Cardiac muscle cell (in vitro differentiated cells and primary cell): ENCODE data around the gene FAM117A. TPM values are rescaled to one million over a fixed set of nuclear protein-coding genes. Genes with fewer than 3 reads are reported as not detected.
A peak's percentile ranks its signal among the peaks of the same experiment; 100 is the strongest.

Source experiments
- DNase-seq, 2 donors: peaks; one replicate each; pipeline versions ENCODE4 v3.0.0 to v3.0.0-alpha.2; 2010 to 2017; ENCODE audit warnings: low read depth in 1 of 2, low spot score in 1 of 2
- H3K27ac ChIP-seq: fragments of 200-600 bp; sonication (generic); 2 replicates; pipeline ENCODE4 v1.5.1; 2016
- H3K27me3 ChIP-seq: fragments of 200-600 bp; sonication (generic); 2 replicates; pipeline ENCODE4 v1.6.0; 2016; ENCODE audit warnings: control low read depth
- H3K36me3 ChIP-seq: fragments of 200-600 bp; sonication (generic); 2 replicates; pipeline ENCODE4 v1.5.1; 2016; ENCODE audit warnings: control low read depth
- H3K4me1 ChIP-seq: fragments of 200-600 bp; sonication (generic); 2 replicates; pipeline ENCODE4 v1.8.1; 2017; ENCODE audit warnings: low read depth, mild to moderate bottlenecking, mixed run types
- H3K4me3 ChIP-seq: fragments of 200-600 bp; sonication (generic); 2 replicates; pipeline ENCODE4 v1.5.1; 2016; ENCODE audit warnings: mild to moderate bottlenecking
- H3K9me3 ChIP-seq: fragments of 200-600 bp; sonication (generic); 2 replicates; pipeline ENCODE4 v1.5.1; 2017; ENCODE audit warnings: low read depth, mild to moderate bottlenecking, control low read depth
- polyA plus RNA-seq: library from polyadenylated mRNA; unstranded; fragments of >200 nt; fragmentation: Nextera tagmentation; extraction: Ambion mirVana; gene quantifications from 2 replicates; pipeline ENCODE4 v1.2.1, GENCODE V29; 2016
- total RNA-seq: library from RNA; depleted of rRNA; stranded (reverse); fragments of >200 nt; gene quantifications from 2 replicates; pipeline ENCODE4 v1.2.3, GENCODE V29; 2016
- TF ChIP-seq, protein P1 (sequence below): IDR thresholded peaks from 2 replicates; pipeline ENCODE4 v1.5.1; 2012; ENCODE audit warnings: low read depth, mild to moderate bottlenecking, low read length

The FAM117A gene
- total and polyA plus RNA-seq, 2 experiments from 2014 or later: 21.8 to 30.9 TPM

DNA sequence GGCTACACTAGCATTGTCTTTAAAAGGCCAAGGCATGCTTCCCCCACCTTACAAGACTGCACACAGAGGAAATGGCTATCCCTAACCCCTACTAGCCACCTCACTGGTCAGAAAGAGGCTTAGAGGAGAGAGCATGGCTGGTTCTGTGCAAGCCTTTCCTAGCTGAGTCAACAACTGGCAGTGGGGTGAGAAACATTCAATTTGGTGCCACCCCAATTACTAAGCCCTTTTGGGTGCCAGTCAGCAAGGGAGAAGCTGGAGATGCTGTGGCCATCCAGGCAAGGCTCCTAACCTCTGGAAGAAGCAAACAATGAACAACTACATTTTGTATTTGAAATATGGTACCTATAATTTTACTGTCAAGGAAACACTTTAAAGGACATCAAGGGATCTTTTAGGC is 19.9 kb upstream of the FAM117A start:
- peak overlapping the region; percentile 24 for H3K27ac ChIP-seq
- H3K9me3 ChIP-seq: no peaks in the 10 kb centered on the region
- H3K4me3 ChIP-seq: no peak overlapping the region
- H3K4me1 ChIP-seq: peaks cover 9% of the 10 kb centered on the region
- no peaks in the 10 kb centered on the region for H3K27me3 ChIP-seq
- H3K36me3 ChIP-seq: no peaks in the 10 kb centered on the region
- no peak for DNase-seq
- TF ChIP-seq, protein P1, sequence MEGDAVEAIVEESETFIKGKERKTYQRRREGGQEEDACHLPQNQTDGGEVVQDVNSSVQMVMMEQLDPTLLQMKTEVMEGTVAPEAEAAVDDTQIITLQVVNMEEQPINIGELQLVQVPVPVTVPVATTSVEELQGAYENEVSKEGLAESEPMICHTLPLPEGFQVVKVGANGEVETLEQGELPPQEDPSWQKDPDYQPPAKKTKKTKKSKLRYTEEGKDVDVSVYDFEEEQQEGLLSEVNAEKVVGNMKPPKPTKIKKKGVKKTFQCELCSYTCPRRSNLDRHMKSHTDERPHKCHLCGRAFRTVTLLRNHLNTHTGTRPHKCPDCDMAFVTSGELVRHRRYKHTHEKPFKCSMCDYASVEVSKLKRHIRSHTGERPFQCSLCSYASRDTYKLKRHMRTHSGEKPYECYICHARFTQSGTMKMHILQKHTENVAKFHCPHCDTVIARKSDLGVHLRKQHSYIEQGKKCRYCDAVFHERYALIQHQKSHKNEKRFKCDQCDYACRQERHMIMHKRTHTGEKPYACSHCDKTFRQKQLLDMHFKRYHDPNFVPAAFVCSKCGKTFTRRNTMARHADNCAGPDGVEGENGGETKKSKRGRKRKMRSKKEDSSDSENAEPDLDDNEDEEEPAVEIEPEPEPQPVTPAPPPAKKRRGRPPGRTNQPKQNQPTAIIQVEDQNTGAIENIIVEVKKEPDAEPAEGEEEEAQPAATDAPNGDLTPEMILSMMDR: no peak

DNA sequence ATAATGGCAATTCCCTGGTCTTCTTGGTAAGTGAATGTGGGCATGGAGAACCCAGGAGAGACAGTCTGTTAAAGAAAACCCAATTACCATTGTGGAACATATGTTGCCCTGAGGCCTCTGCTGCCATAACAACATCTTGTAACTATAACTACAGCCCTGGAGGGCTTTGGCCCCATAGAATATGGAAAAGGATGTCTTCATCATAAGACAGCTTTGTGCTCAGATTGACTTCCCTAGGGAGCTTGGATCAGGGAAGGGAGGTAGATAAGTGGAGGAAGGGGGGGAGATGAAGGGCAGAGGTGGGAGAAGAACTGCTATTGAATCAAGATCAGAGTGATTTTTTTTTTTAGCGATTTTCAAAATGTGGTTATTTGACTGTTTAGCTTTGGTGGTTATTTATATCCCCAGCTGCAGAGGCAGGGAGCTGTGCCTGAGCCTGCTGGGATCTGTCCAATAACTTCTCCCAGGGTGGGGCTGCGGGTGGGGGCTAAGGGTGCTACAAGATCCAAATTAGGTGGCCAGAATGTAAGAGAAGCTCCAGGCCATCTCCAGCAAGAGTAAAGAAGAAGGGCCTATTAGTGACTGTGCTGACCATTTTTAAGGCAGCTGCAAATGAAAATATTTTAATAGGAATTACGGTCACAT is 19.3 kb upstream of the FAM117A start:
- Histone ChIP-seq H3K27ac (no peak overlapping the region), H3K4me3 (no peak overlapping the region)
- TF ChIP-seq, protein P1: no peak

DNA sequence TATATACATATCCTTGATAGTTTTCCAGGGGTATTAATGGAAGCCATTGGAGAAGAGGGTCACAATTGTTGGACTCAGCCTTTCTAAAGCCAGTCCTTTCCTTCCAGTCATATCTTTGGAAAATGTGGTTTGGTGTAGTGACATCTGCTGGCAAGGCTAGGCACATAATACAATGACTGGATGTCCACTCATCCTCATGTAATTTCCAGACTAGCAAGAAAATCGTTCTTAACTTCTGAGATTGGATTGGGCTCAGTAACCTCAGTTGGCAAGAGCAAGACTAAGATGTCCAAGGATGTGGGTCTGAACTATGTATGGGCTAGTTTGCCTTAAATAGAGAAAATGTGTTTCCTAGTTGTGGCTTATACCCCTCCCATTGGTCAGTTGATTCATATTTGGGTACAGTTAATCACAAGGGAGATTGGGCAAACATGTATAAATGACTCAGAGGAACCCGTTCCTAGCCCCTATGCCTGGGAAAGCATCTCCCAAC is 15.9 kb upstream of the FAM117A start:
- no peak overlapping the region for H3K4me3 ChIP-seq
- H3K36me3 ChIP-seq: no peaks in the 10 kb centered on the region
- peaks cover 9% of the 10 kb centered on the region for H3K4me1 ChIP-seq
- no peak overlapping the region for H3K27ac ChIP-seq
- H3K9me3 ChIP-seq: no peaks in the 10 kb centered on the region
- peak; percentile 47 to 89 for DNase-seq
- no peaks in the 10 kb centered on the region for H3K27me3 ChIP-seq
- TF ChIP-seq, protein P1: peak; percentile 69

More for the DNA sequence above, 19.3 kb upstream of the FAM117A start:
- Histone ChIP-seq H3K4me1 (peaks cover 9% of the 10 kb centered on the region), H3K27me3 (no peaks in the 10 kb centered on the region), H3K36me3 (no peaks in the 10 kb centered on the region), H3K9me3 (no peaks in the 10 kb centered on the region)
- DNase-seq: no peak

DNA sequence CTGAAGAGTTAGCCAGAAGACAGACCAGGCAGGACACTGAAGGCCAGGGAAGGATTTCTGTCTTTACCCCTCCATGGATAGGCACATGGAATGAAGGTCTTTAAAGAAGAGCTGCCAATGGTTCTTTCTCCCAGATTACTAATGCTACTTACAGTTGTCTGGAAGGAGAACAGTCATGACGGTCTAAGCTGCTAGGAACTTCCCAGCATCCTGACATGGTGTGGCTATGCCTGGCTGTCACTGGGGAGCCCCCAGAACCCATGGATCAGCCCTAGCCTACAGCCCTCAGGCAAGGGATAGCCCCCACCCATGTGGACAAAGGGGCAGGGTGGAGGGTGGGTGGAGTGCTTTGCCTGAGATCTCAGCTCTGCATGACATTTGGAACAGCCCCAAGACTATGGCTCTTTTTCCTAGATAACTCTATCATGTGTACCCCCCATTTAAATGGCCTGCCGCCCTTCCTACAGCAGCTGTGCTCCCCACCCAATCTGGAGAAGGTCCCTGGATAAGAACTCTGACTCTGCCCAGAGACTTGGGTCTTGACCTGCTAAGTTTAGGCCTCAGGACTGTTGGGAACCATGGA is 15.3 kb upstream of the FAM117A start:
- DNase-seq: no peak
- Histone ChIP-seq H3K9me3 (no peaks in the 10 kb centered on the region), H3K36me3 (no peaks in the 10 kb centered on the region), H3K27ac (no peak overlapping the region), H3K27me3 (no peaks in the 10 kb centered on the region), H3K4me1 (peaks cover 4% of the 10 kb centered on the region), H3K4me3 (no peak overlapping the region)
- TF ChIP-seq, protein P1: no peak

DNA sequence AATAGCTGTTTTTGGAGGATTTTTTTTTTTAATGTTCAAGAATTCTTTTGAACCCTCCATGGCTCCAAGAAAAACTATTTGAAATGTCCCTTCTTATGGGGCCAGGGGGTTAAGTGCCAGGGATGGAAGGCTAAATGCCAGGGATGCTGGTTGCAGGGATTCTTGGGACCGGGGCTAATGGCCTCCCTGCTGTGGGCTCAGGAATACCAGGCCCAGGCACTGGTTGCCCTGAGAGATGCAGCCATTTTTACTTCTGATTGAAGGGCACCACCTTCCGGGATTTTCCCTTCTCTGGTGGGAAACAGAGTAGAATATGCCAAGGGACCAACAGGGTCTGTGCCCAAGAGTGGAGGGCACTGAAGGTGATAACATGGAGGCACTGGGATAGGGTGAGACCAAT is 13.6 kb upstream of the FAM117A start:
- TF ChIP-seq, protein P1: no peak
- no peak overlapping the region for H3K4me3 ChIP-seq
- no peaks in the 10 kb centered on the region for H3K36me3 ChIP-seq
- no peak overlapping the region for H3K27ac ChIP-seq
- H3K27me3 ChIP-seq: no peaks in the 10 kb centered on the region
- DNase-seq: no peak
- H3K9me3 ChIP-seq: no peaks in the 10 kb centered on the region
- no peaks in the 10 kb centered on the region for H3K4me1 ChIP-seq
